Astrocyte (in vitro differentiated cells and primary cell): ENCODE measurements around the gene C1QTNF1. TPM values are rescaled to one million over a fixed set of nuclear protein-coding genes. Genes with fewer than 3 reads are reported as not detected.

Experiments
- DNase-seq: peaks from one replicate; pipeline ENCODE4 v3.0.0-alpha.2; 2010; ENCODE audit warnings: low read depth
- FAIRE-seq: peaks from 2 replicates; lab custom pipeline; 2011; peaks lifted over from hg19 to GRCh38; lab: Jason Lieb, UNC
- H2AFZ ChIP-seq: 2 replicates; pipeline ENCODE4 v1.6.0; 2012; ENCODE audit warnings: low read depth, low read length, inconsistent platforms
- H3K27ac ChIP-seq: 2 replicates; pipeline ENCODE4 v1.5.1; 2011; ENCODE audit warnings: low read depth, low read length, inconsistent platforms
- H3K27me3 ChIP-seq: 2 replicates; pipeline ENCODE4 v1.6.0; 2011; ENCODE audit warnings: low read length, inconsistent platforms; ENCODE audit not compliant: insufficient read depth
- H3K36me3 ChIP-seq: 2 replicates; pipeline ENCODE4 v1.5.1; 2011; ENCODE audit warnings: low read length, inconsistent platforms; ENCODE audit not compliant: insufficient read depth
- H3K4me1 ChIP-seq: 2 replicates; pipeline ENCODE4 v1.5.1; 2011; ENCODE audit warnings: low read length, inconsistent platforms; ENCODE audit not compliant: insufficient read depth
- H3K4me2 ChIP-seq: 2 replicates; pipeline ENCODE4 v1.6.0; 2012; ENCODE audit warnings: low read length, inconsistent platforms
- H3K4me3 ChIP-seq: 2 replicates; pipeline ENCODE4 v1.5.1; 2011; ENCODE audit warnings: low read depth, mild to moderate bottlenecking, low read length, inconsistent platforms; ENCODE audit not compliant: insufficient read depth
- H3K79me2 ChIP-seq: 2 replicates; pipeline ENCODE4 v1.6.0; 2012; ENCODE audit warnings: mild to moderate bottlenecking, low read length, inconsistent platforms; ENCODE audit not compliant: insufficient read depth
- H3K9ac ChIP-seq: 2 replicates; pipeline ENCODE4 v1.6.0; 2012; ENCODE audit warnings: mild to moderate bottlenecking, low read length, inconsistent platforms
- H3K9me3 ChIP-seq: 2 replicates; pipeline ENCODE4 v1.5.1; 2012; ENCODE audit warnings: low read depth, mild to moderate bottlenecking, low read length, inconsistent platforms; ENCODE audit not compliant: insufficient read depth
- H4K20me1 ChIP-seq: 2 replicates; pipeline ENCODE4 v1.6.0; 2012; ENCODE audit warnings: low read length, inconsistent platforms; ENCODE audit not compliant: insufficient read depth
- H3K27ac Mint-ChIP-seq: one replicate; pipeline ENCODE4 v1.8.0; 2021; ENCODE audit warnings: mild to moderate bottlenecking, mixed read lengths; ENCODE audit not compliant: unreplicated experiment
- H3K27me3 Mint-ChIP-seq: one replicate; pipeline ENCODE4 v1.8.0; 2021; ENCODE audit warnings: low read depth, mixed read lengths; ENCODE audit not compliant: unreplicated experiment
- H3K36me3 Mint-ChIP-seq: one replicate; pipeline ENCODE4 v1.8.0; 2021; ENCODE audit warnings: low read depth, mixed read lengths; ENCODE audit not compliant: unreplicated experiment
- H3K4me1 Mint-ChIP-seq: one replicate; pipeline ENCODE4 v1.8.0; 2021; ENCODE audit warnings: low read depth, mixed read lengths; ENCODE audit not compliant: unreplicated experiment
- H3K4me3 Mint-ChIP-seq: one replicate; pipeline ENCODE4 v1.8.0; 2021; ENCODE audit warnings: mild to moderate bottlenecking, moderate library complexity, mixed read lengths; ENCODE audit not compliant: unreplicated experiment
- H3K9me3 Mint-ChIP-seq: one replicate; pipeline ENCODE4 v1.8.0; 2021; ENCODE audit warnings: mild to moderate bottlenecking, mixed read lengths; ENCODE audit not compliant: unreplicated experiment
- CTCF ChIP-seq: IDR thresholded peaks from 2 replicates; pipeline ENCODE4 v1.5.1; 2011; ENCODE audit warnings: low read depth, mild to moderate bottlenecking, inconsistent platforms, low read length, moderate library complexity; ENCODE audit not compliant: insufficient read depth
- EZH2 ChIP-seq: IDR thresholded peaks from 2 replicates; pipeline ENCODE4 v1.6.1; 2012; ENCODE audit warnings: mild to moderate bottlenecking, low read length, inconsistent platforms; ENCODE audit not compliant: insufficient read depth
- total RNA-seq: library from RNA; stranded (reverse); gene quantifications from 2 replicates; pipeline ENCODE4 v1.2.1, GENCODE V29; 2021

Gene C1QTNF1
- total RNA-seq, 1 donor from 2014 or later, result 2.2 TPM

GRCh38 chr17:79042421-79043190 lies 18.6 kb downstream of the C1QTNF1 start:
- Histone ChIP-seq H3K4me1 (peaks cover 3% of the 10 kb centered on the region), H2AFZ (no peak overlapping the region), H4K20me1 (peaks cover 8% of the 10 kb centered on the region), H3K36me3 (no peaks in the 10 kb centered on the region), H3K9ac (no peak overlapping the region), H3K27ac (no peak overlapping the region), H3K9me3 (no peaks in the 10 kb centered on the region), H3K4me2 (no peak overlapping the region), H3K79me2 (no peaks in the 10 kb centered on the region), H3K4me3 (no peak overlapping the region), H3K27me3 (peaks cover 2% of the 10 kb centered on the region)
- Mint-ChIP-seq H3K27me3 (peaks cover 41% of the 10 kb centered on the region), H3K4me1 (no peaks in the 10 kb centered on the region), H3K4me3 (no peak overlapping the region), H3K9me3 (peaks cover 2% of the 10 kb centered on the region), H3K36me3 (no peaks in the 10 kb centered on the region), H3K27ac (no peak overlapping the region)
- FAIRE-seq, result no peak
- DNase-seq, result no peak
- TF ChIP-seq EZH2 (no peak), CTCF (peak; percentile 67)

DNA sequence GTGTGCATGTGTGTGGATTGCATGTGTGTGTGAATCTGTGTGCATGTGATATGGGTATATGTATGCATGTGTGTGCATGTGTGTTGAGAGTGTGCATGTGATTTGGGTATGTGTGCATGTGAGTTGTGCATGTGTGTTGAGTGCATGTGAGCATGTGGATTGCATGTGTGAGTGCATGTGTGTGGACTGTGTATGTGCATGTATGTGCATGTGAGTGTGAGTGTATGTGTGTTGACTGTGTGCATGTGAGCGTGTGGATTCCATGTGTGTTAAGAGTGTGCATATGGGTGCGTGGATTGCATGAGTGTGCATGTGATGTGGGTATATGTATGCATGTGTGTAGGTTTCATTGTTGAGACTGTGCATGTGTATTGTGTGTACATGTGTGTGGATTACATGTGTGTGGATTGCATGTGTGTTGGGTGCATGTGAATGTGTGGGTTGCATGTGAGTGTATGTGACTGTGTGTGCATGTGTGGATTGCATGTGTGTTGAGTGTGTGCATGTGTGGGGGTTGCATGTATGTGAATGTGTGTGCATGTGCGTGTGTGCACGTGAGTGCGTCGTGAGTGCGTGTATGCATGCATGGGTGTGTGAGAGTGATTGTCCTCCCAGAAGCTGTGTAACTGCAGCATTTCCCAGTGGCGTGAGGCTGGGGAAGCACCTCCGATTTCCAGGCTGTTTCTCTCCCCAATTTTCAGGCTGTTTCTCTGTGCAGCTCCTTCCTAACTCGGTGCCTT lies 19.4 kb downstream of the C1QTNF1 start:
- H3K4me3 Mint-ChIP-seq, result no peak overlapping the region
- Histone ChIP-seq H3K4me1 (peaks cover 8% of the 10 kb centered on the region), H3K27ac (no peak overlapping the region), H3K36me3 (no peaks in the 10 kb centered on the region), H3K79me2 (no peaks in the 10 kb centered on the region), H3K9ac (no peak overlapping the region), H3K4me2 (no peak overlapping the region), H3K4me3 (no peak overlapping the region), H4K20me1 (peaks cover 8% of the 10 kb centered on the region), H3K9me3 (no peaks in the 10 kb centered on the region), H2AFZ (no peak overlapping the region), H3K27me3 (peaks cover 2% of the 10 kb centered on the region)
- H3K36me3 Mint-ChIP-seq, result no peaks in the 10 kb centered on the region
- H3K27ac Mint-ChIP-seq, result no peak overlapping the region
- H3K27me3 Mint-ChIP-seq, result peaks cover 41% of the 10 kb centered on the region
- DNase-seq, result no peak
- no peak for FAIRE-seq
- H3K4me1 Mint-ChIP-seq, result no peaks in the 10 kb centered on the region
- TF ChIP-seq CTCF (no peak), EZH2 (no peak)
- peaks cover under 1% of the 10 kb centered on the region for H3K9me3 Mint-ChIP-seq
